Calu3 (cell line): ENCODE results near the gene PRR15L. TPM values are rescaled to one million over a fixed set of nuclear protein-coding genes. Genes with fewer than 3 reads are reported as not detected.

ENCODE experiments used
- BruUV-seq: library from RNA; stranded (reverse); fragments of 400-500 nt; replicated peaks from 2 replicates; lab custom pipeline; 2021; lab: Mats Ljungman, UMichigan
- CTCF ChIA-PET: fragments of 300-600 bp; sonication (Branson Sonifier 250); formaldehyde crosslinking; loops from one replicate; lab custom pipeline; 2022; ENCODE audit warnings: antibody characterized with exemption; lab: Charles Lee
- DNase-seq: peaks from one replicate; pipeline ENCODE4 v3.0.0; 2022
- H3K27ac Mint-ChIP-seq: one replicate; pipeline ENCODE4 v1.8.0; 2022; ENCODE audit warnings: mixed read lengths; ENCODE audit not compliant: unreplicated experiment
- H3K27me3 Mint-ChIP-seq: one replicate; pipeline ENCODE4 v1.8.0; 2022; ENCODE audit warnings: mixed read lengths; ENCODE audit not compliant: unreplicated experiment
- H3K36me3 Mint-ChIP-seq: one replicate; pipeline ENCODE4 v1.8.0; 2022; ENCODE audit warnings: mild to moderate bottlenecking, moderate library complexity, mixed read lengths; ENCODE audit not compliant: insufficient read depth, unreplicated experiment
- H3K4me1 Mint-ChIP-seq: one replicate; pipeline ENCODE4 v1.8.0; 2022; ENCODE audit warnings: mild to moderate bottlenecking, low read depth, mixed read lengths; ENCODE audit not compliant: unreplicated experiment
- H3K4me3 Mint-ChIP-seq: one replicate; pipeline ENCODE4 v1.8.0; 2022; ENCODE audit warnings: mild to moderate bottlenecking, low read depth, moderate library complexity, mixed read lengths; ENCODE audit not compliant: unreplicated experiment
- H3K9me3 Mint-ChIP-seq: one replicate; pipeline ENCODE4 v1.8.0; 2022; ENCODE audit warnings: low read depth, mixed read lengths; ENCODE audit not compliant: unreplicated experiment
- intact Hi-C: fragments of 100-400 bp; cut with micrococcal nuclease; formaldehyde crosslinking; loops from one replicate; pipeline ENCODE4 v1.10.0; 2022; ENCODE audit not compliant: unreplicated experiment
- total RNA-seq: library from RNA; stranded (reverse); gene quantifications from 2 replicates; pipeline ENCODE4 v1.2.3, GENCODE V29; 2022
- TF ChIP-seq, protein P1 (sequence below): fragments of 200-600 bp; IDR thresholded peaks from one replicate; pipeline ENCODE4 v1.8.0; 2022; ENCODE audit warnings: antibody characterized with exemption; ENCODE audit not compliant: unreplicated experiment

The PRR15L gene
- total RNA-seq, 1 experiment from 2014 or later = 30.2 TPM

- H3K4me3 Mint-ChIP-seq = no peak overlapping the region
- H3K27ac Mint-ChIP-seq = peak overlapping the region; percentile 88
- peaks cover 9% of the 10 kb centered on the region for H3K36me3 Mint-ChIP-seq
- no TSS peak for BruUV-seq
- CTCF ChIA-PET = no interaction called here
- intact Hi-C loops = no loop called here
- H3K27me3 Mint-ChIP-seq = no peaks in the 10 kb centered on the region
- H3K9me3 Mint-ChIP-seq = no peaks in the 10 kb centered on the region
- TF ChIP-seq, protein P1, sequence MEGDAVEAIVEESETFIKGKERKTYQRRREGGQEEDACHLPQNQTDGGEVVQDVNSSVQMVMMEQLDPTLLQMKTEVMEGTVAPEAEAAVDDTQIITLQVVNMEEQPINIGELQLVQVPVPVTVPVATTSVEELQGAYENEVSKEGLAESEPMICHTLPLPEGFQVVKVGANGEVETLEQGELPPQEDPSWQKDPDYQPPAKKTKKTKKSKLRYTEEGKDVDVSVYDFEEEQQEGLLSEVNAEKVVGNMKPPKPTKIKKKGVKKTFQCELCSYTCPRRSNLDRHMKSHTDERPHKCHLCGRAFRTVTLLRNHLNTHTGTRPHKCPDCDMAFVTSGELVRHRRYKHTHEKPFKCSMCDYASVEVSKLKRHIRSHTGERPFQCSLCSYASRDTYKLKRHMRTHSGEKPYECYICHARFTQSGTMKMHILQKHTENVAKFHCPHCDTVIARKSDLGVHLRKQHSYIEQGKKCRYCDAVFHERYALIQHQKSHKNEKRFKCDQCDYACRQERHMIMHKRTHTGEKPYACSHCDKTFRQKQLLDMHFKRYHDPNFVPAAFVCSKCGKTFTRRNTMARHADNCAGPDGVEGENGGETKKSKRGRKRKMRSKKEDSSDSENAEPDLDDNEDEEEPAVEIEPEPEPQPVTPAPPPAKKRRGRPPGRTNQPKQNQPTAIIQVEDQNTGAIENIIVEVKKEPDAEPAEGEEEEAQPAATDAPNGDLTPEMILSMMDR = no peak
- peaks cover 22% of the 10 kb centered on the region for H3K4me1 Mint-ChIP-seq
- DNase-seq = no peak
Measured at GRCh38 chr17:48001197-48001596, 43.5 kb upstream of the PRR15L start.

DNA sequence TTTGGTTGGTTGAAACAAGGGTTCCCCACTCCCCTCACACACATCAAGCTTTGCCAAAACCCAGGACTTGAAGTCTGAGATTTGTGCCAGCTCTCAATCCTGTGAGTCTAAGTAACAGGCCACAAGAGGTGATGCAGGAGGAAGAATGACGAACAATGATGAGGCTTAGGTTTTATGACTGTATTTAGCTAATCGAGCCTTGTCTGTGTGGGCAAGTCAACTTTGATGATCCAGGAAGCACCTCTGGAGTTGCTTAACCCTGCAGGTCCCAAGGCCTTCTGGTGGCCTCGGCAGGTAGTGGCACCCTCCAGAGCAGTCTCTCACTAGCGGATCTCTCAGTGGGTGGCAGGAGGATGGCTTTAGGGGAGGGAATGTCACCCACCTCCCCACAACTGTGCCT is 41.9 kb upstream of the PRR15L start:
- no peak overlapping the region for H3K27ac Mint-ChIP-seq

DNA sequence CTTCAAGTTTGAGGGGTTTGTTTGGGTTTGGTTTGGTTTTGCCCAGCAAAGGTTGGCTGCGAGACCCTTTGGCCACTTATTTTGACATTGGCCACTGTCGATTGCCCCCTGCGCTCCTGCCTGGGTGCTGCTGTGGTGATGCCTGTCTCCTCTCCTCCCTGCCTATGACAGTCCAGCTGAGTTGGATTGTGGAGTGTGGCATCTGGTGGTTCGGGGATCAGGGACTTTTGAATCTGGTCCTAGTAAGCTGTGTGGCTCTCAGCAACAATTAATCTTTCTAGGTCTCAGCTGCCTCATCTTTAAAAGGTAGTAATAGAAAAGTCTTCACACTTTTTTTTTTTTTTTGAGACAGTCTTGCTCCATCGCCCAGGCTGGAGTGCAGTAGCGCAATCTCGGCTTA is 40.4 kb upstream of the PRR15L start:
- BruUV-seq = no TSS peak
- Mint-ChIP-seq H3K27me3 (no peaks in the 10 kb centered on the region), H3K4me3 (no peak overlapping the region), H3K9me3 (no peaks in the 10 kb centered on the region), H3K27ac (no peak overlapping the region), H3K4me1 (peaks cover 10% of the 10 kb centered on the region), H3K36me3 (peaks cover 9% of the 10 kb centered on the region)
- no peak for DNase-seq
- CTCF ChIA-PET = interaction anchor here (0.6 to 0.8 kb wide), 2 partner anchors 13 to 716 kb away, joined by 3 to 6 read pairs; no protein-coding TSS in a partner anchor
- TF ChIP-seq, protein P1 = no peak
- intact Hi-C loops = no loop called here

More for the DNA sequence above, 41.9 kb upstream of the PRR15L start:
- TF ChIP-seq, protein P1 = no peak
- intact Hi-C loops = no loop called here
- H3K4me1 Mint-ChIP-seq = peaks cover 22% of the 10 kb centered on the region
- BruUV-seq = no TSS peak
- CTCF ChIA-PET = interaction anchor here (1.1 to 1.6 kb wide), 5 partner anchors 10 to 110 kb away, joined by 3 to 6 read pairs (median 3); partner anchors contain the start of gene CDK5RAP3
- H3K27me3 Mint-ChIP-seq = no peaks in the 10 kb centered on the region
- peaks cover 9% of the 10 kb centered on the region for H3K36me3 Mint-ChIP-seq
- H3K4me3 Mint-ChIP-seq = no peak overlapping the region
- H3K9me3 Mint-ChIP-seq = no peaks in the 10 kb centered on the region
- DNase-seq = peak; percentile 47

- no peak overlapping the region for H3K27ac Mint-ChIP-seq
- CTCF ChIA-PET = interaction anchor here (1.1 kb wide), 1 partner anchor 27 kb away, joined by 4 read pairs; the partner anchor contains the start of gene CDK5RAP3
- BruUV-seq = no TSS peak
- intact Hi-C loops = no loop called here
- no peaks in the 10 kb centered on the region for H3K27me3 Mint-ChIP-seq
- H3K36me3 Mint-ChIP-seq = peaks cover 8% of the 10 kb centered on the region
- no peaks in the 10 kb centered on the region for H3K9me3 Mint-ChIP-seq
- peaks cover 6% of the 10 kb centered on the region for H3K4me1 Mint-ChIP-seq
- no peak overlapping the region for H3K4me3 Mint-ChIP-seq
- no peak for DNase-seq
- TF ChIP-seq, protein P1 = no peak
Measured at GRCh38 chr17:47997586-47997985, 39.9 kb upstream of the PRR15L start.
